Measurements from ENCODE around the gene CAMTA1. TPM values are rescaled to one million over a fixed set of nuclear protein-coding genes. Genes with fewer than 3 reads are reported as not detected.

Gene CAMTA1
- total RNA-seq, 2 donors from 2014 or later = 109 to 128 TPM

- ATAC-seq (no peak), DNase-seq (no peak)
- intact Hi-C loops (cut with DNase I) = no loop called here
Measured at GRCh38 chr1:7536891-7537591, 751.8 kb downstream of the CAMTA1 start.

- ATAC-seq (peak in 1 of 2 donors; percentile 44), DNase-seq (no peak)
- intact Hi-C loops (cut with DNase I) = no loop called here
Measured at GRCh38 chr1:7538033-7538432, 752.8 kb downstream of the CAMTA1 start.

GRCh38 chr1:7538849-7539768, 753.9 kb downstream of the CAMTA1 start:
- DNase-seq (no peak), ATAC-seq (peak in 1 of 2 donors; percentile 24)
- intact Hi-C loops (cut with DNase I) = no loop called here

- DNase-seq = no peak
- peak; percentile 16 to 17 for ATAC-seq
- intact Hi-C loops (cut with DNase I) = no loop called here
Measured at GRCh38 chr1:7539769-7540175, 754.5 kb downstream of the CAMTA1 start.

DNA sequence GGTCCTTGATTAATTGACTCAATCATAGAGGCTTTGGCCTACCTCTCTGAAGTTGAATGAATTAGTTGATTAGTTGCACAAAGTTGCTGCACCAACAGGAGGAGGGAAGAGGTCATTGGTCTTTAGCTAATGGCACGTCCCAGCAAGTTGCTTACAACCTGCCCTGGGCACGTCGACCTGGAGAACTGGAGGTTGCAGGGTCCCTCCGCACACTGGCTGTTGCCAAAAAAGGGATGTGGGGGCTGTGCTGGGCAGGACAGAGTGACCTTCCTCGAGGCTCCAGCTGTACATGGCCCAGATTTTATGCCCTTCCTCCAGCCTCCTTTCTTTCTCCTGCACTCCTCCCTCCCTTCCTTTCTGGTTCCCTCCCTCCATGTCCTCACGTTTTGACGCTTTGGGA, 755.6 kb downstream of the CAMTA1 start:
- ATAC-seq (no peak), DNase-seq (no peak)
- intact Hi-C loops (cut with DNase I) = no loop called here

GRCh38 chr1:7541629-7542028, 756.4 kb downstream of the CAMTA1 start:
- ATAC-seq = peak in 1 of 2 donors; percentile 34
- peak; percentile 17 for DNase-seq
- intact Hi-C loops (cut with DNase I) = no loop called here

DNA sequence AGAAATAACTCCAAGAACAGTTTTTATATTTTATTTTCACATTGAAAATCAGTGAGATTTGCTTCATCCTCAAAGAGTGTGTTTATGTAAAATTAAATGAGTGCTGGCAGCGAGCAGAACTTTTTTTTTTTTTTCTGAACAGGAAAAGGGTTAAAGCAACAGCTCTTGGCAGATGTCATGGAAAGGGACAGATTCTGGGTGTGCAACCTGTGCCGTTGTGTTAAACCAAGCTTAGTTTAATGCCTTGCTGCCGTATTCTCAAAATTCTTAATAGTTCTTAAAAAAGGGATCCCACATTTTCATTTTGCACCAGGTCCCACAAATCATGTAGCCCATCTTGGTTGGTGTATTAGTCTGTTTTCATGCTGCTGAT, 758.5 kb downstream of the CAMTA1 start:
- ATAC-seq (no peak), DNase-seq (no peak)
- intact Hi-C loops (cut with DNase I) = no loop called here

- intact Hi-C loops (cut with DNase I) = no loop called here
- ATAC-seq (peak in 1 of 2 donors; percentile 84), DNase-seq (peak; percentile 20)
Measured at GRCh38 chr1:7549277-7550161, 764.3 kb downstream of the CAMTA1 start.

DNA sequence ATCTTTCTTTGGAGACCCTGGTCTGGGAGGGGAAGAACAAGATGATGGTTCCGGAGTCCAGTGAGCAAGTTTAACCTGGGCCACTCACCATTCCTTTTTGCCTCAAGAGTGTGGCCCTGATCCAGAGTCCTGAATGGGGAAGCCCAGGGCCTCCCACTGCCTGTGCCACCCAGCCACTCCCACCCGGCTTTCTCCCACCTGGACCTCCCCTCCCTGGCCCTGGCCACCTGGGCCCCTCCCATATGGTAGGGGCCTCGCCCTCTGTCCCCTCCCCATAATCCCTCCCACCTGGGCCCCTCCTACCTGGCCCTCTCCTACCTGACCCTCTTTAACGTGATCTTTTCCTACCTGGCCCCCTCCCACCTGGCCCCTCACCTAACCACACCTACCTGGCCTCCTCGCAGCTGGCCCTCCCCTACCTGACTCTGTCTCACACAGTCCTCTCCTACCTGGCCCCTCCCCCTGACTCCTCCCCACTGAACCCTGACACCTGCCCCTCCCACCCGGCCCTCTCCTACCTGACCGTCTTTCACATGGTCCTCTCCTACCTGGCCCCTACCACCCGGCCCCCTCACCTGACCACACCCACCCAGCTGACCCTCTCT, 765.1 kb downstream of the CAMTA1 start:
- ATAC-seq = no peak
- peak; percentile 14 for DNase-seq
- intact Hi-C loops (cut with DNase I) = no loop called here

DNA sequence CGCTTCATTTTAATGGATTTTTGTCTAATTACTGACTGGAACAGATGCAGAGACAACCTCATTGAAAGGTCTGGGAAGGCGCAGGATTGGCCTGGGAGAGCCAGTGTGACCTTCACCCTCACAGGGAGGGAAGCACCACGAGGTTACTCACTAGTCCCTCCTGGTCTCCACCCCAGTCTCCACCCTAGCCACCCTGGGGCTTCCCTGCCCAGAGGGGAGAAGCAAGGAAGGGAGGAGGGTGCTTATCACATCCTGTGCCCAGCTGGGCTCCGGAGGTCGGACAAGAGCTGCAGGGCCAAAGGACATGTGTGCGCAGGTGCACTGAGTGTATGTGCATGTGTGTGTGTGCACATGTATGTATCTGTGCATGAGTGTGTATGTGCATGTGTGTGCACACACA, 765.7 kb downstream of the CAMTA1 start:
- intact Hi-C loops (cut with DNase I) = no loop called here
- ATAC-seq (no peak), DNase-seq (peak; percentile 19)

- DNase-seq (peak; percentile 9), ATAC-seq (no peak)
- intact Hi-C loops (cut with DNase I) = no loop called here
Measured at GRCh38 chr1:7551442-7551841, 766.2 kb downstream of the CAMTA1 start.

GRCh38 chr1:7552402-7552801, 767.1 kb downstream of the CAMTA1 start:
- intact Hi-C loops (cut with DNase I) = no loop called here
- ATAC-seq = peak in 1 of 2 donors; percentile 73
- peak; percentile 65 for DNase-seq

DNA sequence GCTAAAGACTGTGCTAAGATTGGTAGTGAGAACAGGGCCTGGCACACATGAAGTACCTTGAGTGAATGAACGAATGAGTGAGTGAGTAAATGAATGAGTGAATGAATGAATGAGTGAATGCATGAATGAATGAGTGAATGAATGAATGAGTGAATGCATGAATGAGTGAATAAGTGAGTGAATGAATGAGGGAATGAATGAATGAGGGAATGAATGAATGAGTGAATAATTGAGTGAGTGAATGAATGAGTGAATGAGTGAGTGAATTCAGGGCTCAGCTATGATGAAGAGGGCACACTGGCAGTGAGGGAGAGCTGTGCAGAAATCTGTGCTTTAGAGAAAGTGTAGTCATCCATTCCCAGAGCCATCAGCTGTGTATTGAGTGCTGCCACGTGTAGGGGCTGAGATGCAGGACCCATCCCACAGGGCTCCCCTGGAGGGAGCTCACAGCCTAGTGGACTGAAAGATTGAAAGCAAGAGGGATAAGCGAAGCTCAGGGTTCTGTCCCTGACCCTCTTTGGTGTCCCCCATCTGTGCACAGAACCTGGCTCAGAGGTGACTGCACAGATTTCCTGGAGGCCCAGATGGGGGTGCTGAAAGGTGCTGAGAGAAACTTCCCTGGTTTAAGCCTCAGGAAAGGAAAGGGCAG, 767.9 kb downstream of the CAMTA1 start:
- DNase-seq (peak; percentile 12), ATAC-seq (no peak)
- intact Hi-C loops (cut with DNase I) = no loop called here

DNA sequence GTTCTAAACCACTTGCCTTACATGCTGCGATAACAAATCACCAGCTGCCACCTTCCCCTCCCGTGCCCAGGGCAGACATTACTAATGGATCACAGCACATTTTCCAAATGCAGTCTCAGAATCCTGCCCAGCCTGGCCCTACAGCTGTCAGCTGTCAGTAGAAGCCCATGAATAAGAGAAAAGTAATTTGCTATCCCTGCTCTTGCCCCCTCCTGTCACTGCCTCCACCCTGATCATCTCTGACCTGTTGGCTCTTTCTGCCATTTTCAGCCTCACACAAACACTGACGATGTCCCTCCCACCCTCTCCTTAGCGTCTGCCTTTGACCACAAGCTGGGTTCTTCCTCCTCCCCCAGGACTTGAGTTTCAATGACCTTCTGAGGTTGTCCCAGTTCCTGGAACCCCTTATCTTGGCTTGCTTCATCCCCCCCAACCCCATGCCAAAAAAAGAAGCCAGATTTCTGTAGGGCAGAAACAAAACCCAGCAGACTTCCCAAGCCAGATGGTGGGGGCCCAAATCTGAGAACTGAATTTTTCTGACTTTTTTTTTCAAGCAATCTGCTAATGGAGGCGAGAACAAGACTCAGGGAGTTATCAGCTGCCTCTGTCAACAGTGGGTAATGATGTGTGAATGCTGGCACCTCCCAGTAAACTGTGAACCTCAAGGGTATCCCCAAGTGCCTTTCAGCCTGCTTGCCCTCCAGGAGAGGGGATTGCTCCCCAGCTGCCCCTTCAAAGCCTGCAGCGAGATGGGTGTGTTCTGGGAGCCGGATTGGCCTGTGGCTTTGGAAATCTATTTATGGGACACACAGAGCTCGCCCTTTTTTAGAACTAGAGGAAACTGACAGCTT, 769.4 kb downstream of the CAMTA1 start:
- peak; percentile 14 to 72 for ATAC-seq
- intact Hi-C loops (cut with DNase I) = no loop called here

GRCh38 chr1:7555391-7556185, 770.3 kb downstream of the CAMTA1 start:
- intact Hi-C loops (cut with DNase I) = no loop called here
- peak; percentile 11 for DNase-seq
- no peak for ATAC-seq

More for the DNA sequence above, 769.4 kb downstream of the CAMTA1 start:
- peak; percentile 22 for DNase-seq

GRCh38 chr1:7557301-7557891, 772.1 kb downstream of the CAMTA1 start:
- intact Hi-C loops (cut with DNase I) = no loop called here

More at GRCh38 chr1:7557301-7557891, 772.1 kb downstream of the CAMTA1 start:
- peak; percentile 25 for DNase-seq
- ATAC-seq = peak in 1 of 2 donors; percentile 18
